HFF-Myc (cell line): ENCODE results near the gene BIRC6.

Experiments
- DNase-seq: peaks from one replicate; pipeline ENCODE4 v3.0.0-alpha.2; 2011; ENCODE audit warnings: low read depth; ENCODE audit errors: extremely low read depth
- H3K4me3 ChIP-seq: replicated peaks from 2 replicates; pipeline ENCODE4 v1.5.1; 2011; ENCODE audit warnings: low read depth, mild to moderate bottlenecking, control low read depth, low read length
- CTCF ChIP-seq: IDR thresholded peaks from 2 replicates; pipeline ENCODE4 v1.5.1; 2012; ENCODE audit warnings: mild to moderate bottlenecking, low read depth, low read length, control low read depth; ENCODE audit errors: missing control alignments

BIRC6 gene

GRCh38 chr2:32572030-32572429, 215.2 kb downstream of the BIRC6 start:
- H3K4me3 ChIP-seq: no peak overlapping the region
- TF ChIP-seq CTCF: no peak
- DNase-seq: no peak

GRCh38 chr2:32572737-32573136, 215.9 kb downstream of the BIRC6 start:
- no peak overlapping the region for H3K4me3 ChIP-seq
- no peak for DNase-seq
- TF ChIP-seq CTCF: no peak

- DNase-seq: no peak
Measured at GRCh38 chr2:32591669-32592463, 235.0 kb downstream of the BIRC6 start.

GRCh38 chr2:32594573-32594972, 237.8 kb downstream of the BIRC6 start:
- DNase-seq: no peak
- no peak overlapping the region for H3K4me3 ChIP-seq
- no peak for TF ChIP-seq CTCF

More at GRCh38 chr2:32591669-32592463, 235.0 kb downstream of the BIRC6 start:
- no peak overlapping the region for H3K4me3 ChIP-seq
- no peak for TF ChIP-seq CTCF

- H3K4me3 ChIP-seq: no peak overlapping the region
- no peak for DNase-seq
- no peak for TF ChIP-seq CTCF
Measured at GRCh38 chr2:32611366-32611765, 254.5 kb downstream of the BIRC6 start.

- DNase-seq: no peak
- no peak overlapping the region for H3K4me3 ChIP-seq
- no peak for TF ChIP-seq CTCF
Measured at GRCh38 chr2:32611771-32612170, 254.9 kb downstream of the BIRC6 start.

- TF ChIP-seq CTCF: no peak
- H3K4me3 ChIP-seq: no peak overlapping the region
- DNase-seq: no peak
Measured at GRCh38 chr2:32614084-32614483, 257.3 kb downstream of the BIRC6 start.
